Mesenchymal stem cell (in vitro differentiated cells and primary cell): ENCODE data around the gene PSTPIP2.
A peak's percentile ranks its signal among the peaks of the same experiment; 100 is the strongest.

ENCODE experiments used
- DNase-seq: peaks from one replicate; pipeline ENCODE4 v3.0.0-alpha.2; 2013
- H2AFZ ChIP-seq: one replicate; pipeline ENCODE4 v1.6.1; 2013; ENCODE audit warnings: low read depth, mild to moderate bottlenecking, control low read depth, inconsistent platforms, low read length, moderate library complexity
- H2AK5ac ChIP-seq: 2 replicates; pipeline ENCODE4 v1.6.1; 2013; ENCODE audit warnings: low read length, moderate library complexity, mild to moderate bottlenecking, inconsistent platforms; ENCODE audit not compliant: severe bottlenecking
- H2BK120ac ChIP-seq: one replicate; pipeline ENCODE4 v1.6.1; 2013; ENCODE audit warnings: low read depth, mild to moderate bottlenecking, inconsistent platforms, low read length, moderate library complexity
- H2BK12ac ChIP-seq, 2 experiments: one replicate each; pipeline ENCODE4 v1.6.1; 2013; ENCODE audit warnings: inconsistent platforms in 2 of 2, low read length in 2 of 2, mild to moderate bottlenecking in 2 of 2, moderate library complexity in 2 of 2, control low read depth in 1 of 2
- H2BK15ac ChIP-seq: one replicate; pipeline ENCODE4 v1.6.1; 2013; ENCODE audit warnings: mild to moderate bottlenecking, low read depth, inconsistent platforms; ENCODE audit not compliant: poor library complexity, severe bottlenecking
- H2BK5ac ChIP-seq: 2 replicates; pipeline ENCODE4 v1.6.1; 2013; ENCODE audit warnings: low read depth, mild to moderate bottlenecking, low read length, control low read depth, inconsistent platforms; ENCODE audit not compliant: poor library complexity, severe bottlenecking
- H3K14ac ChIP-seq, 2 experiments: one replicate each; pipeline ENCODE4 v1.6.1; 2013; ENCODE audit warnings: inconsistent platforms in 2 of 2, low read length in 2 of 2, control low read depth in 1 of 2, mild to moderate bottlenecking in 1 of 2, moderate library complexity in 1 of 2
- H3K18ac ChIP-seq, 2 experiments: one replicate each; pipeline ENCODE4 v1.6.1; 2013; ENCODE audit warnings: inconsistent platforms in 2 of 2, low read length in 2 of 2, control low read depth in 1 of 2, low read depth in 1 of 2, mild to moderate bottlenecking in 1 of 2
- H3K23ac ChIP-seq, 2 experiments: one replicate each; pipeline ENCODE4 v1.6.1; 2013; ENCODE audit warnings: inconsistent platforms in 2 of 2, low read length in 2 of 2, mild to moderate bottlenecking in 2 of 2, moderate library complexity in 2 of 2, control low read depth in 1 of 2
- H3K27ac ChIP-seq: 2 replicates; pipeline ENCODE4 v1.5.1; 2013; ENCODE audit warnings: mild to moderate bottlenecking, moderate library complexity, low read length, control low read depth, inconsistent platforms; ENCODE audit not compliant: poor library complexity, severe bottlenecking
- H3K27me3 ChIP-seq, 2 experiments: 2 replicates each; pipeline versions ENCODE4 v1.6.1 to v1.7.0; 2013; ENCODE audit warnings: low read length in 2 of 2, mild to moderate bottlenecking in 2 of 2, moderate library complexity in 2 of 2, control low read depth in 1 of 2, inconsistent platforms in 1 of 2; ENCODE audit not compliant: control insufficient read depth in 1 of 2, insufficient read depth in 1 of 2
- H3K36me3 ChIP-seq, 2 experiments: 2 replicates each; pipeline versions ENCODE4 v1.6.1 to v1.7.0; 2013; ENCODE audit warnings: low read length in 2 of 2, control low read depth in 1 of 2, inconsistent platforms in 1 of 2, low read depth in 1 of 2, mild to moderate bottlenecking in 1 of 2; ENCODE audit not compliant: insufficient read depth in 2 of 2, control insufficient read depth in 1 of 2
- H3K4ac ChIP-seq, 2 experiments: one replicate each; pipeline ENCODE4 v1.6.1; 2013; ENCODE audit warnings: inconsistent platforms in 2 of 2, low read length in 2 of 2, mild to moderate bottlenecking in 2 of 2, moderate library complexity in 2 of 2, control low read depth in 1 of 2, low read depth in 1 of 2
- H3K4me1 ChIP-seq: 2 replicates; pipeline ENCODE4 v1.6.1; 2013; ENCODE audit warnings: low read depth, low read length, control low read depth; ENCODE audit not compliant: control insufficient read depth, insufficient read depth
- H3K4me2 ChIP-seq: 2 replicates; pipeline ENCODE4 v1.6.1; 2013; ENCODE audit warnings: low read length, mild to moderate bottlenecking, inconsistent platforms; ENCODE audit not compliant: poor library complexity, severe bottlenecking
- H3K4me3 ChIP-seq, 2 experiments: 2 replicates each; pipeline versions ENCODE4 v1.5.1 to v1.7.0; 2013; ENCODE audit warnings: low read length in 2 of 2, mild to moderate bottlenecking in 2 of 2, control low read depth in 1 of 2, low read depth in 1 of 2; ENCODE audit not compliant: insufficient read depth in 1 of 2
- H3K79me1 ChIP-seq: replicated peaks from 2 replicates; pipeline ENCODE4 v1.6.1; 2013; ENCODE audit warnings: mild to moderate bottlenecking, control low read depth, low read length, inconsistent platforms; ENCODE audit not compliant: poor library complexity, severe bottlenecking
- H3K9ac ChIP-seq: 2 replicates; pipeline ENCODE4 v1.7.0; 2013; ENCODE audit warnings: mild to moderate bottlenecking, low read length, moderate library complexity
- H3K9me3 ChIP-seq: 2 replicates; pipeline ENCODE4 v1.7.0; 2013; ENCODE audit warnings: mild to moderate bottlenecking, low read length; ENCODE audit not compliant: control insufficient read depth
- H4K8ac ChIP-seq: one replicate; pipeline ENCODE4 v1.6.1; 2013; ENCODE audit warnings: inconsistent platforms, mild to moderate bottlenecking, low read length, moderate library complexity
- H4K91ac ChIP-seq: one replicate; pipeline ENCODE4 v1.6.1; 2013; ENCODE audit warnings: mild to moderate bottlenecking, low read length, inconsistent platforms
- whole genome bisulfite sequencing: methylation state at CpG from one replicate; pipeline ENCODE4 v1.1.7; 2013; ENCODE audit warnings: mixed read lengths; 5-methylcytosine and 5-hydroxymethylcytosine counted together

Gene PSTPIP2

GRCh38 chr18:46054956-46055837, 16.9 kb downstream of the PSTPIP2 start:
- Histone ChIP-seq H3K4me3 (no peak overlapping the region), H2AK5ac (peak overlapping the region; percentile 92), H3K4me2 (no peak overlapping the region), H3K27me3 (no peaks in the 10 kb centered on the region), H3K23ac (no peak overlapping the region), H3K27ac (no peak overlapping the region), H3K79me1 (peaks cover 19% of the 10 kb centered on the region), H3K9me3 (no peaks in the 10 kb centered on the region), H2BK15ac (no peak overlapping the region), H4K8ac (no peak overlapping the region), H3K14ac (no peak overlapping the region), H2AFZ (no peak overlapping the region), H4K91ac (no peak overlapping the region), H2BK12ac (no peak overlapping the region), H3K18ac (no peak overlapping the region), H2BK120ac (no peak overlapping the region), H3K36me3 (no peaks in the 10 kb centered on the region), H2BK5ac (no peak overlapping the region), H3K4ac (no peak overlapping the region), H3K9ac (no peak overlapping the region), H3K4me1 (peaks cover 13% of the 10 kb centered on the region)
- DNase-seq = no peak
- 82% methylated on average over 6 of the region's 6 CpGs for WGBS

GRCh38 chr18:46053368-46054095, 18.5 kb downstream of the PSTPIP2 start:
- Histone ChIP-seq H4K91ac (no peak overlapping the region), H3K79me1 (peaks cover 19% of the 10 kb centered on the region), H3K4me1 (peaks cover 13% of the 10 kb centered on the region), H3K9me3 (no peaks in the 10 kb centered on the region), H3K27ac (no peak overlapping the region), H2BK15ac (no peak overlapping the region), H2BK120ac (no peak overlapping the region), H2AK5ac (no peak overlapping the region), H3K4me2 (no peak overlapping the region), H3K4me3 (peak overlapping the region in 1 of 2 experiments; percentile 19), H3K4ac (no peak overlapping the region), H2BK12ac (no peak overlapping the region), H4K8ac (no peak overlapping the region), H3K27me3 (no peaks in the 10 kb centered on the region), H3K36me3 (no peaks in the 10 kb centered on the region), H3K14ac (no peak overlapping the region), H3K9ac (no peak overlapping the region), H3K23ac (no peak overlapping the region), H2AFZ (no peak overlapping the region), H3K18ac (no peak overlapping the region), H2BK5ac (no peak overlapping the region)
- WGBS = 96% methylated on average over 3 of the region's 6 CpGs
- DNase-seq = no peak

GRCh38 chr18:46051731-46052461, 20.2 kb downstream of the PSTPIP2 start:
- H3K18ac ChIP-seq = no peak overlapping the region
- H3K79me1 ChIP-seq = peaks cover 18% of the 10 kb centered on the region
- no peak overlapping the region for H2BK120ac ChIP-seq
- H3K14ac ChIP-seq = no peak overlapping the region
- DNase-seq = peak; percentile 85
- H4K8ac ChIP-seq = no peak overlapping the region
- H2AFZ ChIP-seq = no peak overlapping the region
- no peaks in the 10 kb centered on the region for H3K9me3 ChIP-seq
- H3K4me2 ChIP-seq = peak overlapping the region; percentile 3
- H3K9ac ChIP-seq = no peak overlapping the region
- H3K4me1 ChIP-seq = peaks cover 16% of the 10 kb centered on the region
- H3K4ac ChIP-seq = no peak overlapping the region
- WGBS = 82% methylated on average over 6 of the region's 6 CpGs
- no peaks in the 10 kb centered on the region for H3K36me3 ChIP-seq
- no peak overlapping the region for H3K4me3 ChIP-seq
- peak overlapping the region; percentile 83 for H3K27ac ChIP-seq
- H2BK12ac ChIP-seq = no peak overlapping the region
- no peaks in the 10 kb centered on the region for H3K27me3 ChIP-seq
- H4K91ac ChIP-seq = no peak overlapping the region
- no peak overlapping the region for H2BK5ac ChIP-seq
- no peak overlapping the region for H2AK5ac ChIP-seq
- H3K23ac ChIP-seq = no peak overlapping the region
- no peak overlapping the region for H2BK15ac ChIP-seq

GRCh38 chr18:46050268-46050667, 21.8 kb downstream of the PSTPIP2 start:
- no peak overlapping the region for H4K8ac ChIP-seq
- no peak overlapping the region for H3K18ac ChIP-seq
- H3K23ac ChIP-seq = no peak overlapping the region
- no peak overlapping the region for H2BK120ac ChIP-seq
- no peak overlapping the region for H3K4me2 ChIP-seq
- no peak overlapping the region for H2BK15ac ChIP-seq
- H3K4ac ChIP-seq = no peak overlapping the region
- H2BK12ac ChIP-seq = no peak overlapping the region
- no peaks in the 10 kb centered on the region for H3K9me3 ChIP-seq
- H3K36me3 ChIP-seq = peaks cover 0 to 3% of the 10 kb centered on the region in 2 experiments
- no peak overlapping the region for H3K9ac ChIP-seq
- no peak overlapping the region for H2BK5ac ChIP-seq
- H3K14ac ChIP-seq = no peak overlapping the region
- H3K4me3 ChIP-seq = no peak overlapping the region
- no peaks in the 10 kb centered on the region for H3K27me3 ChIP-seq
- H3K4me1 ChIP-seq = peaks cover 13% of the 10 kb centered on the region
- no peak overlapping the region for H3K27ac ChIP-seq
- 100% methylated on average over 3 of the region's 5 CpGs for WGBS
- H4K91ac ChIP-seq = no peak overlapping the region
- peaks cover 18% of the 10 kb centered on the region for H3K79me1 ChIP-seq
- no peak overlapping the region for H2AK5ac ChIP-seq
- no peak overlapping the region for H2AFZ ChIP-seq
- DNase-seq = no peak
